SIG-M5 (cell line): Measurements from ENCODE around the gene EXOSC7.
"Not testable (repeated sequence)": the region's sequence is repeated elsewhere in the genome, so short reads cannot be mapped to it uniquely, and the experiment has no call there.

Experiments used
- DNase-seq: peaks from one replicate; lab custom pipeline; 2025; lab: John Stamatoyannopoulos, UW

Gene EXOSC7

GRCh38 chr3:44976002-44976815 lies at the start of gene EXOSC7, which contains the start of gene ZDHHC3:
Gene EXOSC7, plus strand, starts transcription at chr3:44976244. Its CDS starts 34 bp downstream, at chr3:44976278.
Gene ZDHHC3, minus strand, starts transcription at chr3:44976174. Its CDS starts 16,738 bp downstream, at chr3:44959436.
- DNase-seq, result no peak

GRCh38 chr3:44926921-44927320 lies 49.1 kb upstream of the EXOSC7 start:
- no peak for DNase-seq

GRCh38 chr3:44927371-44927770 lies 48.7 kb upstream of the EXOSC7 start:
- DNase-seq, result no peak

GRCh38 chr3:44929782-44930181 lies 46.3 kb upstream of the EXOSC7 start:
- DNase-seq, result no peak

GRCh38 chr3:44930911-44931310 lies 45.1 kb upstream of the EXOSC7 start:
- DNase-seq, result no peak

GRCh38 chr3:44931791-44932190 lies 44.3 kb upstream of the EXOSC7 start:
- no peak for DNase-seq

GRCh38 chr3:44932271-44932670 lies 43.8 kb upstream of the EXOSC7 start:
- no peak for DNase-seq

- DNase-seq, result no peak
Observed at GRCh38 chr3:44932986-44933944, 42.8 kb upstream of the EXOSC7 start.

- no peak for DNase-seq
Observed at GRCh38 chr3:44939581-44940036, 36.4 kb upstream of the EXOSC7 start.

GRCh38 chr3:44942202-44942921 lies 33.7 kb upstream of the EXOSC7 start:
- no peak for DNase-seq

- DNase-seq, result no peak
Observed at GRCh38 chr3:44948239-44948638, 27.8 kb upstream of the EXOSC7 start.

- DNase-seq, result not testable (repeated sequence)
Observed at GRCh38 chr3:44949770-44950169, 26.3 kb upstream of the EXOSC7 start.

- no peak for DNase-seq
Observed at GRCh38 chr3:44950275-44950734, 25.7 kb upstream of the EXOSC7 start.

- DNase-seq, result no peak
Observed at GRCh38 chr3:44952689-44953088, 23.4 kb upstream of the EXOSC7 start.

- DNase-seq, result no peak
Observed at GRCh38 chr3:44954304-44954703, 21.7 kb upstream of the EXOSC7 start.

- DNase-seq, result peak; percentile 63
Observed at GRCh38 chr3:44954962-44955361, 21.1 kb upstream of the EXOSC7 start.

GRCh38 chr3:44955917-44956316 lies 20.1 kb upstream of the EXOSC7 start:
- DNase-seq, result no peak

GRCh38 chr3:44957986-44958385 lies 18.1 kb upstream of the EXOSC7 start:
- no peak for DNase-seq

GRCh38 chr3:44958386-44958785 lies 17.7 kb upstream of the EXOSC7 start:
- no peak for DNase-seq

GRCh38 chr3:44960387-44961026 lies 15.5 kb upstream of the EXOSC7 start:
- no peak for DNase-seq

- no peak for DNase-seq
Observed at GRCh38 chr3:44961888-44962287, 14.2 kb upstream of the EXOSC7 start.
